ENCODE results near the gene KCNJ18. TPM values are rescaled to one million over a fixed set of nuclear protein-coding genes. Genes with fewer than 3 reads are reported as not detected.
"Not testable (repeated sequence)": the region's sequence is repeated elsewhere in the genome, so short reads cannot be mapped to it uniquely, and the experiment has no call there.

Gene KCNJ18
- total and polyA plus RNA-seq, 4 donors: not detected

GRCh38 chr17:21677126-21677910 is 15.0 kb upstream of the KCNJ18 start:
- H3K4me3 ChIP-seq (ENCODE audit: low read depth, low read length): no peak overlapping the region
- 72% methylated on average over 15 of the region's 15 CpGs for WGBS (ENCODE audit: insufficient coverage)
- DNase-seq (ENCODE audit: low read depth in 4 of 6, low spot score in 6 of 6): no peak
- H3K27me3 ChIP-seq (ENCODE audit: control insufficient read depth, insufficient read depth, low read length): no peaks in the 10 kb centered on the region
- no peaks in the 10 kb centered on the region for H3K36me3 ChIP-seq (ENCODE audit: control insufficient read depth, insufficient read depth, low read length)
- no peak overlapping the region for H3K27ac ChIP-seq (ENCODE audit: low read depth, low read length)
- H3K4me1 ChIP-seq (ENCODE audit: control insufficient read depth, insufficient read depth, low read length): no peaks in the 10 kb centered on the region
- H3K9me3 ChIP-seq (ENCODE audit: control insufficient read depth, insufficient read depth, low read length): peaks cover 4% of the 10 kb centered on the region

DNA sequence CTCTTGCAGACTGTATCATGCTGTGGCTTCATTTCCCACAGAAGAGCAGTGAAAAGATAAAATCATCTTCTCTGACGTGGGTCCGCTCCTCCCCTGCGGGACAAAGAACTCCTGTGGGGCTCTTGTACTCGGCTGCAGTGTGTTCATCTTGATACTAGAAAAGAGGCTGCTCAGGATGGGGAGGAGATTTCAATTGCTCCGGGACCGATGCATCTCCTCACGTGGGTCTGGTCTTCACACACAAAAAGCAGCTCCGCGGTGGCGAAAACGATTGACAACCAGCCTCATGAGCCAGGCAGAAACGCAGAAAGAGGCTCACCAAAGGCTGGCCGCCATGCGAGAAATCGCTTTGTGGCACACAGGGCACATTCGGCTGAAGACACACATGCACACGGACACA is 14.4 kb upstream of the KCNJ18 start:
- 67% methylated on average over 15 of the region's 17 CpGs for WGBS (ENCODE audit: insufficient coverage)
- H3K4me1 ChIP-seq (ENCODE audit: control insufficient read depth, insufficient read depth, low read length): no peaks in the 10 kb centered on the region
- H3K36me3 ChIP-seq (ENCODE audit: control insufficient read depth, insufficient read depth, low read length): no peaks in the 10 kb centered on the region
- H3K27me3 ChIP-seq (ENCODE audit: control insufficient read depth, insufficient read depth, low read length): no peaks in the 10 kb centered on the region
- no peak overlapping the region for H3K4me3 ChIP-seq (ENCODE audit: low read depth, low read length)
- H3K9me3 ChIP-seq (ENCODE audit: control insufficient read depth, insufficient read depth, low read length): peaks cover 4% of the 10 kb centered on the region
- H3K27ac ChIP-seq (ENCODE audit: low read depth, low read length): no peak overlapping the region
- DNase-seq (ENCODE audit: low read depth in 4 of 6, low spot score in 6 of 6): no peak

GRCh38 chr17:21678393-21679081 is 13.8 kb upstream of the KCNJ18 start:
- Histone ChIP-seq H3K9me3 (ENCODE audit: control insufficient read depth, insufficient read depth, low read length) (peaks cover 4% of the 10 kb centered on the region), H3K4me3 (ENCODE audit: low read depth, low read length) (no peak overlapping the region)
- 76% methylated on average over 42 of the region's 42 CpGs for WGBS (ENCODE audit: insufficient coverage)

GRCh38 chr17:21679256-21680146 is 12.8 kb upstream of the KCNJ18 start:
- no peak overlapping the region for H3K4me3 ChIP-seq (ENCODE audit: low read depth, low read length)
- no peaks in the 10 kb centered on the region for H3K4me1 ChIP-seq (ENCODE audit: control insufficient read depth, insufficient read depth, low read length)
- no peak for DNase-seq (ENCODE audit: low read depth in 4 of 6, low spot score in 6 of 6)
- H3K27me3 ChIP-seq (ENCODE audit: control insufficient read depth, insufficient read depth, low read length): no peaks in the 10 kb centered on the region
- H3K27ac ChIP-seq (ENCODE audit: low read depth, low read length): no peak overlapping the region
- no peaks in the 10 kb centered on the region for H3K36me3 ChIP-seq (ENCODE audit: control insufficient read depth, insufficient read depth, low read length)
- H3K9me3 ChIP-seq (ENCODE audit: control insufficient read depth, insufficient read depth, low read length): peaks cover 4% of the 10 kb centered on the region
- WGBS (ENCODE audit: insufficient coverage): 84% methylated on average over 62 of the region's 62 CpGs

More at GRCh38 chr17:21678393-21679081, 13.8 kb upstream of the KCNJ18 start:
- no peaks in the 10 kb centered on the region for H3K27me3 ChIP-seq (ENCODE audit: control insufficient read depth, insufficient read depth, low read length)
- H3K27ac ChIP-seq (ENCODE audit: low read depth, low read length): no peak overlapping the region
- no peaks in the 10 kb centered on the region for H3K4me1 ChIP-seq (ENCODE audit: control insufficient read depth, insufficient read depth, low read length)
- no peaks in the 10 kb centered on the region for H3K36me3 ChIP-seq (ENCODE audit: control insufficient read depth, insufficient read depth, low read length)
- DNase-seq (ENCODE audit: low read depth in 4 of 6, low spot score in 6 of 6): no peak

- Histone ChIP-seq H3K36me3 (ENCODE audit: control insufficient read depth, insufficient read depth, low read length) (no peaks in the 10 kb centered on the region), H3K4me1 (ENCODE audit: control insufficient read depth, insufficient read depth, low read length) (no peaks in the 10 kb centered on the region), H3K27me3 (ENCODE audit: control insufficient read depth, insufficient read depth, low read length) (no peaks in the 10 kb centered on the region), H3K27ac (ENCODE audit: low read depth, low read length) (no peak overlapping the region), H3K9me3 (ENCODE audit: control insufficient read depth, insufficient read depth, low read length) (peaks cover 4% of the 10 kb centered on the region), H3K4me3 (ENCODE audit: low read depth, low read length) (no peak overlapping the region)
- WGBS (ENCODE audit: insufficient coverage): 82% methylated on average over 18 of the region's 19 CpGs
- DNase-seq (ENCODE audit: low read depth in 4 of 6, low spot score in 6 of 6): no peak
Measured at GRCh38 chr17:21680366-21680765, 12.0 kb upstream of the KCNJ18 start.

DNA sequence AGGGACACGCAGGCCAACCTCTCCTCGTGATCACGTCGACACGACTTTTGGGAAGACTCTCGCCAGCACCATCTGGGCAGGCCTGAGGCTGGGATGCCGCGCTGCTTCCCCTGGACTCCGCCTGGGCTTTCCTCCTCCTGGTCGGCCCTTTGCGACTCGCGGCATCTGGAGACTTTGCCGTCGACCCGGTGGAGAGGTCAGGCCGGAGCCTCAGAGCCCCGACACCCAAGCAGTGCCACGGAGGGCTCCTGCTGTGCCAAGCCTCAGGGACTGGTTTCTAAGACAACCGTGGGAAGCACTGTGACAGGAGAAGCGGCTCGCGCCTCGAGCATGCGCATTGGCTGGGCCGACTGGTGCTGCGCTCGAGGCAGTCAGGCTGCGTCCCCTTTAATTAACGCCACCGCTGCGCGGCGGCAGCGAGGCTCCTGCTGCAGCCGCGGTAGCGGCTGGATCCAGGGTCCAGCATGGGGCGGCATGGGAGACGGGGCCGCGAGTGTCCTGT is 11.4 kb upstream of the KCNJ18 start:
- H3K36me3 ChIP-seq (ENCODE audit: control insufficient read depth, insufficient read depth, low read length); H3K4me3 ChIP-seq (ENCODE audit: low read depth, low read length); DNase-seq (ENCODE audit: low read depth in 4 of 6, low spot score in 6 of 6); H3K9me3 ChIP-seq (ENCODE audit: control insufficient read depth, insufficient read depth, low read length); H3K4me1 ChIP-seq (ENCODE audit: control insufficient read depth, insufficient read depth, low read length); H3K27ac ChIP-seq (ENCODE audit: low read depth, low read length); H3K27me3 ChIP-seq (ENCODE audit: control insufficient read depth, insufficient read depth, low read length): not testable (repeated sequence)
- WGBS (ENCODE audit: insufficient coverage): 79% methylated on average over 42 of the region's 42 CpGs

GRCh38 chr17:21681576-21681975 is 10.7 kb upstream of the KCNJ18 start:
- not testable (repeated sequence) for H3K9me3 ChIP-seq (ENCODE audit: control insufficient read depth, insufficient read depth, low read length); H3K4me3 ChIP-seq (ENCODE audit: low read depth, low read length); H3K27me3 ChIP-seq (ENCODE audit: control insufficient read depth, insufficient read depth, low read length); H3K36me3 ChIP-seq (ENCODE audit: control insufficient read depth, insufficient read depth, low read length); H3K27ac ChIP-seq (ENCODE audit: low read depth, low read length); DNase-seq (ENCODE audit: low read depth in 4 of 6, low spot score in 6 of 6); H3K4me1 ChIP-seq (ENCODE audit: control insufficient read depth, insufficient read depth, low read length)
- WGBS (ENCODE audit: insufficient coverage): 80% methylated on average over 10 of the region's 20 CpGs

DNA sequence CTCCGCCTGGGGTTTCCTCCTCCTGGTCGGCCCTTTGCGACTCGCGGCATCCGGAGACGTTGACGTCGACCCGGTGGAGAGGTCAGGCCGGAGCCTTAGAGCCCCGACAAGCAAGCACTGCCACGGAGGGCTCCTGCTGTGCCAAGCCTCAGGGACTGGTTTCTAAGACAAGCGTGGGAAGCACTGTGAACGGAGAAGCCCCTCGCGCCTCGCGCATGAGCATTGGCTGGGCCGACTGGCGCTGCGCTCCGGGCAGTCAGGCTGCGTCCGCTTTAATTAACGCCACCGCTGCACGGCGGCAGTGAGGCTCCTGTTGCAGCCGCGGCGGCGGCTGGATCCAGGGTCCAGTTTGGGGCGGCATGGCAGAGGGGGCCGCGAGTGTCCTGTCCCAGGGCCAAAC is 10.2 kb upstream of the KCNJ18 start:
- H3K4me3 ChIP-seq (ENCODE audit: low read depth, low read length); H3K27me3 ChIP-seq (ENCODE audit: control insufficient read depth, insufficient read depth, low read length); H3K9me3 ChIP-seq (ENCODE audit: control insufficient read depth, insufficient read depth, low read length); H3K4me1 ChIP-seq (ENCODE audit: control insufficient read depth, insufficient read depth, low read length); DNase-seq (ENCODE audit: low read depth in 4 of 6, low spot score in 6 of 6); H3K36me3 ChIP-seq (ENCODE audit: control insufficient read depth, insufficient read depth, low read length); H3K27ac ChIP-seq (ENCODE audit: low read depth, low read length): not testable (repeated sequence)
- WGBS (ENCODE audit: insufficient coverage): 92% methylated on average over 21 of the region's 36 CpGs

- not testable (repeated sequence) for H3K27ac ChIP-seq (ENCODE audit: low read depth, low read length); DNase-seq (ENCODE audit: low read depth in 4 of 6, low spot score in 6 of 6); H3K9me3 ChIP-seq (ENCODE audit: control insufficient read depth, insufficient read depth, low read length); H3K4me1 ChIP-seq (ENCODE audit: control insufficient read depth, insufficient read depth, low read length); H3K4me3 ChIP-seq (ENCODE audit: low read depth, low read length); H3K36me3 ChIP-seq (ENCODE audit: control insufficient read depth, insufficient read depth, low read length); H3K27me3 ChIP-seq (ENCODE audit: control insufficient read depth, insufficient read depth, low read length)
- WGBS (ENCODE audit: insufficient coverage): no CpG with 5 or more reads among the region's 46 CpGs
Measured at GRCh38 chr17:21683142-21683712, 9.1 kb upstream of the KCNJ18 start.
